Memory B cell (primary cell): Measurements from ENCODE around the gene CHCT1.

Source experiments
- ATAC-seq: fragments of 150-1000 bp; cut with Tn5 transposase; 2 replicates; pipeline ENCODE4 v1.10.0; 2021; ENCODE audit warnings: low read depth, mild to moderate bottlenecking, moderate library complexity
- DNase-seq, 2 donors: peaks; one replicate each; pipeline ENCODE4 v3.0.0; 2022; ENCODE audit warnings: low spot score in 2 of 2
- H3K27ac Mint-ChIP-seq: one replicate; pipeline ENCODE4 v1.8.0; 2022; ENCODE audit warnings: mild to moderate bottlenecking, moderate library complexity, mixed read lengths
- H3K27me3 Mint-ChIP-seq: one replicate; pipeline ENCODE4 v1.8.0; 2022; ENCODE audit warnings: mixed read lengths
- H3K36me3 Mint-ChIP-seq: one replicate; pipeline ENCODE4 v1.8.0; 2022; ENCODE audit warnings: mild to moderate bottlenecking, mixed read lengths
- H3K4me1 Mint-ChIP-seq: one replicate; pipeline ENCODE4 v1.8.0; 2022; ENCODE audit warnings: mixed read lengths
- H3K4me3 Mint-ChIP-seq: one replicate; pipeline ENCODE4 v1.8.0; 2022; ENCODE audit warnings: mild to moderate bottlenecking, moderate library complexity, mixed read lengths
- H3K9me3 Mint-ChIP-seq: one replicate; pipeline ENCODE4 v1.8.0; 2022; ENCODE audit warnings: mixed read lengths

Gene CHCT1

DNA sequence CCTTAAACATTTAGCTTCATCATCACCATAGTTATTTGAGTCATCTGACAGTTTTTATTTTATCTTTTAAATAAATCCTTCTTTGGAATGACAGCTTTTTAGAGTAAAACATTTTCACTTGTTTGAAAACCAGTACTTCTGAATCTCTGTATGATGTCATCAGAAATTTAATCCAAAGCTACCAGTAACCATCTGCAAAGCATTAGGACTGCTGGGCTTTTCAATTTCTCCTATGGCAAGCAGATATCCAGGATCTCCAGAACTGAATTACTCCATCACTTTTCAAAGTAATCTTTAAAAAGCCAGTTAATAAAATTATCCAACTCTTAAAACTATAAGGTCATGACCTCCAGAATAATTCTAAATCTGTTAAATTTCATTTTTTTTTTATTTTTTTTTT is 51.5 kb downstream of the CHCT1 start:
- no peak overlapping the region for H3K4me3 Mint-ChIP-seq
- peaks cover 2% of the 10 kb centered on the region for H3K9me3 Mint-ChIP-seq
- H3K27me3 Mint-ChIP-seq, result no peaks in the 10 kb centered on the region
- no peak for ATAC-seq
- DNase-seq, result no peak
- H3K36me3 Mint-ChIP-seq, result peaks cover 24% of the 10 kb centered on the region
- H3K27ac Mint-ChIP-seq, result no peak overlapping the region
- H3K4me1 Mint-ChIP-seq, result peaks cover 2% of the 10 kb centered on the region
